Choroid plexus epithelial cell (primary cell): Measurements from ENCODE around the gene CRABP1.
A peak's percentile ranks its signal among the peaks of the same experiment; 100 is the strongest.

Experiments used
- DNase-seq: peaks from one replicate; pipeline ENCODE4 v3.0.0-alpha.2; 2010; ENCODE audit warnings: low read depth
- H3K4me3 ChIP-seq: 2 replicates; pipeline ENCODE4 v1.5.1; 2011; ENCODE audit warnings: low read depth, mild to moderate bottlenecking, control low read depth, low read length, moderate library complexity
- CTCF ChIP-seq: conservative IDR thresholded peaks from 2 replicates; pipeline ENCODE4 v1.5.1; 2011; ENCODE audit warnings: low read depth, mild to moderate bottlenecking, control low read depth, inconsistent platforms, low read length, moderate library complexity

The CRABP1 gene

GRCh38 chr15:78301828-78302227, 38.3 kb upstream of the CRABP1 start:
- no peak overlapping the region for H3K4me3 ChIP-seq
- peak; percentile 58 for DNase-seq
- TF ChIP-seq CTCF, result no peak

GRCh38 chr15:78302579-78303312, 37.4 kb upstream of the CRABP1 start:
- H3K4me3 ChIP-seq, result no peak overlapping the region
- TF ChIP-seq CTCF, result no peak
- peak; percentile 89 for DNase-seq

DNA sequence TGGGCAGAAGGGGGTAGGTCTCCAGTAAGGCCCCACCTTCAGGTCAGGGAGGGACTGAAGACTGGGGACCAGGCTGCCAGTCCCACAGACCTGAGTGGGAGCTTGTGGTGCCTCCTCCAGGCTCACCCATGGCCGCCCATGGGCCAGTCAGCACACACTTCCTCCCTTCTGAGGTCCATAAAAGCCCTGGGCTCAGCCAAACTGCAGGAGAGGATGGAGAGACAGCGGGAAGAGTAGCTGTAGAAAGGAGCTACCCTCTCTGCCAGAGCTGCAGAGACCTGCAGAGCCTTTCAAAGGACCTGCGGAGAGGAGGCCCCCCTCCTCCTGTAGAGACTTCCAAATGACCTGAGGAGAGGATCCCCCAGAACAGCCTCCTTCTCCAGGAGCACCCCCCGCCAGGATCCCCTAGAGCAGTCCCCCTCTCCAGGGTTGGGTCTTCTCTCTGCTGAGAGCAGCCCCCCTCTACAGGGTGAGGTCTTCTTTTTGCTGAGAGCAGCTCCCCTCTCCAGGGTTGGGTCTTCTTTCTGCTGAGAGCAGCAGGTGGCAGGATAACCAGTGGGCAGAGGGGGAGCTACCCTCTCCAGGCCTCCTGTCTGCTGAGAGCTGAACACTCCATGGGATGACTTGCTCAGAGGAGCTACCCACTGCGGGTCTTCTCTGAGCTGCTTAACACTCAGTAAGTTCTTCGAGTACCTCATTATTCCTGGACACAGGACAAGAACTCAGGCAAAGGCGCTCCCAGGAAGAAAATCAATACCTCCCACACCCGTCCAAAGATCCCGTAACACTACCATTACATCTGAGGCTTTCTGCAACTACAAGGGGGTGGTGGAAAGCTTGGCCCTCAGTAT, 35.7 kb upstream of the CRABP1 start:
- no peak overlapping the region for H3K4me3 ChIP-seq
- TF ChIP-seq CTCF, result no peak
- no peak for DNase-seq

- TF ChIP-seq CTCF, result no peak
- DNase-seq, result peak; percentile 90
- no peak overlapping the region for H3K4me3 ChIP-seq
Measured at GRCh38 chr15:78306176-78306774, 33.9 kb upstream of the CRABP1 start.

- DNase-seq, result no peak
- TF ChIP-seq CTCF, result no peak
- no peak overlapping the region for H3K4me3 ChIP-seq
Measured at GRCh38 chr15:78307976-78308375, 32.2 kb upstream of the CRABP1 start.

GRCh38 chr15:78308422-78309032, 31.6 kb upstream of the CRABP1 start:
- peak; percentile 98 for TF ChIP-seq CTCF

More at GRCh38 chr15:78308422-78309032, 31.6 kb upstream of the CRABP1 start:
- DNase-seq, result peak; percentile 80
- H3K4me3 ChIP-seq, result no peak overlapping the region
